Measurements from ENCODE around the gene MERTK. TPM values are rescaled to one million over a fixed set of nuclear protein-coding genes. Genes with fewer than 3 reads are reported as not detected.
"Not testable (repeated sequence)": the region's sequence is repeated elsewhere in the genome, so short reads cannot be mapped to it uniquely, and the experiment has no call there.

MERTK gene
- polyA plus RNA-seq, 1 experiment = 0.07 TPM

DNA sequence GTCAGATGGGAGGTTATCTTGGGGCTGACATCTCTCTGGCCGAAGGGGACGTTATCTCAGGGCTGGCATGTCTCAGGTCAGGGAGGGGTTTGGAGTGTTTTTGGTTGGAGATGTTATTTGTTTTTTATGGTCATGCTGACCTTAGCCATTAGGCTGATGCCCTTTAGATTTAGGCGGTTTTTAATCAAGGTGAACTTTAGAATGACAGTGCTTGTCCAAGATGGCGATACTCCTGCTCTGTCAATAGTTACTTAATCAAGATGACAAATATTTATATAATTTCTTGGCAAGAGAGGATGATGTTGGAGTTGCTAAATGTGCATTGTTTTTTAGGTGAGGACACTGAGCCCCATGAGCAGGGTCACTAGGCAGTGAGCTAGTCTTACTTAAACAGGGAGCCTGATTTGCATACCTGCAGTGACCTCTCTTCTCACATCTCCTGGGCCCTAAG, 34.5 kb downstream of the MERTK start:
- Histone ChIP-seq H3K4me3 (ENCODE audit: low read depth, low read length) (no peak overlapping the region), H3K27me3 (ENCODE audit: control insufficient read depth, insufficient read depth, low read length) (peaks cover 1% of the 10 kb centered on the region; the same call in 1 of the 2 replicates), H3K36me3 (ENCODE audit: control insufficient read depth, insufficient read depth, low read length) (no peaks in the 10 kb centered on the region)
- no peak for DNase-seq (ENCODE audit: low read depth)
- CTCF ChIA-PET = no interaction called here
- TF ChIP-seq, protein P1, sequence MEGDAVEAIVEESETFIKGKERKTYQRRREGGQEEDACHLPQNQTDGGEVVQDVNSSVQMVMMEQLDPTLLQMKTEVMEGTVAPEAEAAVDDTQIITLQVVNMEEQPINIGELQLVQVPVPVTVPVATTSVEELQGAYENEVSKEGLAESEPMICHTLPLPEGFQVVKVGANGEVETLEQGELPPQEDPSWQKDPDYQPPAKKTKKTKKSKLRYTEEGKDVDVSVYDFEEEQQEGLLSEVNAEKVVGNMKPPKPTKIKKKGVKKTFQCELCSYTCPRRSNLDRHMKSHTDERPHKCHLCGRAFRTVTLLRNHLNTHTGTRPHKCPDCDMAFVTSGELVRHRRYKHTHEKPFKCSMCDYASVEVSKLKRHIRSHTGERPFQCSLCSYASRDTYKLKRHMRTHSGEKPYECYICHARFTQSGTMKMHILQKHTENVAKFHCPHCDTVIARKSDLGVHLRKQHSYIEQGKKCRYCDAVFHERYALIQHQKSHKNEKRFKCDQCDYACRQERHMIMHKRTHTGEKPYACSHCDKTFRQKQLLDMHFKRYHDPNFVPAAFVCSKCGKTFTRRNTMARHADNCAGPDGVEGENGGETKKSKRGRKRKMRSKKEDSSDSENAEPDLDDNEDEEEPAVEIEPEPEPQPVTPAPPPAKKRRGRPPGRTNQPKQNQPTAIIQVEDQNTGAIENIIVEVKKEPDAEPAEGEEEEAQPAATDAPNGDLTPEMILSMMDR (IDR thresholded peaks at IDR 0.05; ENCODE audit: insufficient read depth, low read depth, low read length) = no peak
- POLR2A ChIA-PET = no interaction called here

DNA sequence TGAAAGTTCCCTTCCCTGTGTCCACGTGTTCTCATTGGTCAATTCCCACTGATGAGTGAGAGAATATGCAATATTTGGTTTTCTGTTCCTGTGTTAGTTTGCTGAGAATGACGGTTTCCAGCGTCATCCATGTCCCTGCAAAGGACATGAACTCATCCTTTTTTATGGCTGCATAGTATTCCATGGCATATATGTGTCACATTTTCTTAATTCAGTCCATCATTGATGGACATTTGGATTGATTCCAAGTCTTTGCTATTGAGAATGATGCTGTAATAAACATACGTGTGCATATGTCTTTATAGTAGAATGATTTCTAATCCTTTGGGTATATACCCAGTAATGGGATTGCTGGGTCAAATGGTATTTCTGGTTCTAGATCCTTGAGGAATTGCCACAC, 35.5 kb downstream of the MERTK start:
- H3K36me3 ChIP-seq (ENCODE audit: control insufficient read depth, insufficient read depth, low read length); H3K27me3 ChIP-seq (ENCODE audit: control insufficient read depth, insufficient read depth, low read length); CTCF ChIA-PET; DNase-seq (ENCODE audit: low read depth); POLR2A ChIA-PET; H3K4me3 ChIP-seq (ENCODE audit: low read depth, low read length): not testable (repeated sequence)

DNA sequence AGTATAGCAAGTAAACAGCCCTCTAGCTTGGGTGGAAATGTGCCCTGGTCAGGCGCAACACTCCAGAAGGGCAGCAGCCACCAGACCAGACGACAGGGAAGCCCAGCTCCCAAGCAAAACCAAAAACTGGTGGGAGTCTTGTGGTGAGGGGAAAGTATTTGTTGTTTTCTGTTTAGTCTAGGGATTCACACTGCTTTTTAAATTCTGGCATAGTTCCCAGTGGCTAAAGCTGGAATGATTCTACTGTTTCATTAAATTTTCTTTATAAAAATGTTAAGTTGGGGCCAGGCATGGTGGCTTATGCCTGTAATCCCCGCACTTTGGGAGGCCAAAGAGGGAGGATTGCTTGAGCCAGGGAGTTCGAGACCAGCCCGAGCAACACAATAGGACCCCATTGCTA, 38.5 kb downstream of the MERTK start:
- H3K27me3 ChIP-seq (ENCODE audit: control insufficient read depth, insufficient read depth, low read length) = peaks cover 3% of the 10 kb centered on the region
- no peak overlapping the region for H3K4me3 ChIP-seq (ENCODE audit: low read depth, low read length)
- ChIA-PET POLR2A (no interaction called here), CTCF (no interaction called here)
- DNase-seq (ENCODE audit: low read depth) = no peak
- TF ChIP-seq, protein P1 (IDR thresholded peaks at IDR 0.05; ENCODE audit: insufficient read depth, low read depth, low read length) = no peak
- H3K36me3 ChIP-seq (ENCODE audit: control insufficient read depth, insufficient read depth, low read length) = no peaks in the 10 kb centered on the region

DNA sequence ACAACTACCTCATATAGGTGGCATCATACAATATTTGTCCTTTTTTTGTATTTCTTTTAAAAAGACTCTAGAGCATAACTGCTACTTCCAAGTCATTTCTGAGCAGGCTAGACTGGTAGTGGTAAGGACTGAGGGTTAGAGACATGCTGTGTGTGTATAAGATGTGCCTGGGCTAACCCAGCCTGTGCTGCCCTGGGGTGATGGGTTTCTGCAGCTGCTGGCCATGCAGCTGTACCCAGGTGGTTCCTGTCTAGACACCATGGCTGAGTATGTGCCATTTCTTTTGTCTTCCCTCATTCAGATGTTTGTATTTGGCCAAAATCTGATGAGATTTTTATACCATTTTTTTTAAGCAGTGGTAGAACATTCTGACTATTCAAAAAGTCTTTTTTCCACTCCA, 40.0 kb downstream of the MERTK start:
- DNase-seq (ENCODE audit: low read depth) = no peak
- CTCF ChIA-PET = interaction anchor here (1.0 kb wide), 1 partner anchor 30 kb away, joined by 3 read pairs; no protein-coding TSS in a partner anchor
- TF ChIP-seq, protein P1 (IDR thresholded peaks at IDR 0.05; ENCODE audit: insufficient read depth, low read depth, low read length) = no peak
- POLR2A ChIA-PET = no interaction called here
- no peak overlapping the region for H3K4me3 ChIP-seq (ENCODE audit: low read depth, low read length)
- no peaks in the 10 kb centered on the region for H3K36me3 ChIP-seq (ENCODE audit: control insufficient read depth, insufficient read depth, low read length)
- H3K27me3 ChIP-seq (ENCODE audit: control insufficient read depth, insufficient read depth, low read length) = peaks cover 8% of the 10 kb centered on the region

DNA sequence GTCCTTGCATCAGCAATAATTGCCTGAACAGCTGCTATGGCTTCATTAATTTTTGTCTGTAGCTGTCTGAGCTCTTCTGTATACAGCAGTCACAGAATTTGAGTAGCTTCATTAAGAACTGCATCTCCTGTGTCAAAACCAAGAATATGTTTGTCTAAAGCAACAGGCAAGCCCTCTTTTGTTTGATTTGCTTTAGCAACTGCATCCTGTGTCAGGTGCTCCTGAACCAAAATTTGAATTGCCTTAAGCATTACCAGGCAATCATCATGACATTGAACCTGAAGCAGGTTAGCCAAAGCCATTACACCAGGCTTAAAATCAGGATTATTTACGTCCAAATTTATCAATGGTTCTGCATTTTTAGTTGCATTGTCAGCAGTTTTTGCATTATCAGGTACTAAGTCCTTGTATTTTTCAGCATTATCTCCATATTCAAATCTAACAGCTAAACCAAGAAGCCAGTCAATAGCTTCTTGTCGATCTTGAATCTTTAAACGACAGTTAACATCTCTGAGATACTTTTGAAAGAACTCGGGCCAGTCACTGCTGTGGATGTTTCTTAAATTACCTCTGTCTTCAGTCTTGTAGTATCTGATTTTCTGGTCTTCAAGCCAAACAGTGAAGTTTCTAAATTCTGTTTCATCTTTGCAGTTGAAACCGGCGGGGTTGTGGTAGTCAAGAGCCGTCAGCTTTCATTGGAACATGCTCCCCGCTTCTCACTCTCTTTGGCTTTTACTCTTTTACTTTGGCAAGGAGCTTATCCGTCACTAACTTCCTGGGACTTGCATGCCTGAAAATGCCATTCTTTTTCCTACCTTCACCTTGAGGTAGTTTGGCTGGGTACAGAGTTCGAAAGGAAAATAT, 42.2 kb downstream of the MERTK start:
- no peak for DNase-seq (ENCODE audit: low read depth)

More for the DNA sequence above, 42.2 kb downstream of the MERTK start:
- CTCF ChIA-PET = interaction anchor here (0.9 kb wide), 1 partner anchor 53 kb away, joined by 3 read pairs; no protein-coding TSS in a partner anchor
- POLR2A ChIA-PET = no interaction called here
- TF ChIP-seq, protein P1 (IDR thresholded peaks at IDR 0.05; ENCODE audit: insufficient read depth, low read depth, low read length) = no peak
- Histone ChIP-seq H3K36me3 (ENCODE audit: control insufficient read depth, insufficient read depth, low read length) (no peaks in the 10 kb centered on the region), H3K27me3 (ENCODE audit: control insufficient read depth, insufficient read depth, low read length) (peaks cover 10% of the 10 kb centered on the region), H3K4me3 (ENCODE audit: low read depth, low read length) (no peak overlapping the region)

Data from BJ (cell line).